ENCODE measurements around the gene ZDHHC3.

Gene ZDHHC3, protein sequence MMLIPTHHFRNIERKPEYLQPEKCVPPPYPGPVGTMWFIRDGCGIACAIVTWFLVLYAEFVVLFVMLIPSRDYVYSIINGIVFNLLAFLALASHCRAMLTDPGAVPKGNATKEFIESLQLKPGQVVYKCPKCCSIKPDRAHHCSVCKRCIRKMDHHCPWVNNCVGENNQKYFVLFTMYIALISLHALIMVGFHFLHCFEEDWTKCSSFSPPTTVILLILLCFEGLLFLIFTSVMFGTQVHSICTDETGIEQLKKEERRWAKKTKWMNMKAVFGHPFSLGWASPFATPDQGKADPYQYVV

GRCh38 chr3:44976002-44976815 is at the start of gene ZDHHC3, which contains the start of gene EXOSC7:
TSS of gene ZDHHC3 (minus strand) at chr3:44976174. CDS start at chr3:44959436, 16,738 bp downstream.
TSS of gene EXOSC7 (plus strand) at chr3:44976244. CDS start at chr3:44976278, 34 bp downstream.
- peak; percentile 93 for DNase-seq (ENCODE audit: low spot score)

- no peak for DNase-seq (ENCODE audit: low spot score)
Measured at GRCh38 chr3:45024542-45025255, 48.7 kb upstream of the ZDHHC3 start.

DNA sequence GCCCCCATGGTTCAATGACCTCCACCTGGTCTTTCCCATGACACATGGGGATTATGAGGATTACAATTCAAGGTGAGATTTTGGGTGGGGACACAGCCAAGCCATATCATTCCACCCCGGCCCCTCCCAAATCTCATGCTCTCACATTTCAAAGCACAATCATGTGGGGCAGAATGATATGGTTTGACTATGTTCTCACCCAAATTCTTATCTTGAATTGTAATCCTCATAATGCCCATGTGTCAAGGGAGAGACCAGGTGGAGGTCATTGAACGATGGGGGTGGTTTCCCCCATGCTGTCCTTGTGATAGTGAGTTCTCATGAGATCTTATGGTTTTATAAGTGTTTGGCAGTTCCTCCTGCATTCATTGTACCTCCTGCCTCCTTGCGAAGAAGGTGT is 47.7 kb upstream of the ZDHHC3 start:
- no peak for DNase-seq (ENCODE audit: low spot score)

GRCh38 chr3:45021524-45022297 is 45.7 kb upstream of the ZDHHC3 start:
- DNase-seq (ENCODE audit: low spot score) = no peak

DNA sequence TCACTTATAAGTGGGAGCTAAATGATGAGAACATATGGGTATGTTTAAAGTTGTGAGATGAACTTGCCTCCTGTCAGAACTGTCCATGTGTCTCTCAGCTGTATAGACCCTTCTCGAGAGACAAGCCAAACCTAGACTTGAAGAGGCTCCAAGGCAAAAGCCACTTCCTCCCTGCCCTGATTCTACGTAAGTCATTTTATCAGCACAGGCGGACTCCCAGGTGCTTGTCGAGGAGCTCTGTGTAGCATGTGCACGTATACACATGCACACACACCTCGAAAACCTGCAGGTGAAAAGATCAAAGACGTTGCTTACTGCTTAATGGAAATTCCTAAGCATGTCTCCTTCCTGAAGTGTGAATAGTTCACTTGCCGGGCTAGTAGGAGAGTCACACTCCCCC is 44.6 kb upstream of the ZDHHC3 start:
- no peak for DNase-seq (ENCODE audit: low spot score)

DNA sequence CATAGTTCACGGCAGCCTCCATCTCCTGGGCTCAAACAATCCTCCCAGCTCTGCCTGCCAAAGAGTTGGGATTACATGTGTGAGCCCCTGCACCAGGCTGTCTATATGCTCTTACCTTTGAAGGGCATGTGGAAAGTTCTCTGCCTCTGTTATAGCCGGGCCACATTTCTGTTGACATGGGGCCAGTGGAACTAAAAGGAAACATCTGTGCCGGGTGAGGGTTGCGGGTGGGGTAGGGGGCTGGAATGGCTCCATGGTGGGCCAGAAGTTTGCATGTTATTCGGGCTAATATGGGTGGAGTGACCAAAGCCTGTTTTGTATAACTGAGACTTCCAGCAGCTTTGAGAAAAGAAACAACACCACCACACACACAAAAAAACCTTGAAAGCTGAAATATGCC is 41.8 kb upstream of the ZDHHC3 start:
- DNase-seq (ENCODE audit: low spot score) = no peak

DNA sequence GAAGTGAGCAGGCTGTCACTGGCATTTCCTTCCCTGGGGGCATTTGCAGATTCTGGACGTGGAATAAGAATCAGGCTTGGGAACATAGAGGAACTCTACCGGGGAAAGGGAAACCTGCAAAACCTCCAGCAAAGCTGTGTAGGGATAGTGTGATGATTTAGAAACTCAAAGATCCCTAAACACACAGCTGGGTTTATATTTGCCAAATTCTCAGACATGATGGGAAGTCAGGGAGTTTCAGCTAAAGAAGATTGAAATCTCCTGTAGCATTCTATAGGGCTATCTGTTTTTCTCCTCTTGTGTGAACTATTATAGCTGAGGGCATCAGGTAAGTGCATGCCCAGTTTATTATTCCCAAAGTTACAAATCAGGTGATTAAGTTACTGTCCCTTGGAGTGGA is 40.9 kb upstream of the ZDHHC3 start:
- no peak for DNase-seq (ENCODE audit: low spot score)

DNA sequence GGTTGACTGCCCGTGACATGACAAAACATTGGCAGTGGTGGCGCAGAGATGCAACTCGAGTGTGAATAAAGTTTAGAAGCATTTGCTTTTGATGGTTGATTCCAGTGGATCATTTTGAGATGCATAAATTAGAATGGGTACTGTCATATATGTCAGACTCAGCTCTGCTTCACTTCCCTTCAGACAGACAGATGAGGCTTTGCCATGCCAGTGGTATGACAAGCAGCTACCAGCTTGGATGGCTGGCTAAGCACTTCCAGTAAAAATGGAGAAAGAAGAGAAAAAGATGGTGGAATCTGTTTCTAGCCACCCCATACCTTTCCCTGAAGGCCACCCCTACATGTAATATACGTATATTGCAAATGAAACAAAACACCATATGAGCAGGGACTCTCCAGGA is 36.6 kb upstream of the ZDHHC3 start:
- DNase-seq (ENCODE audit: low spot score) = no peak

GRCh38 chr3:45011756-45012508 is 36.0 kb upstream of the ZDHHC3 start:
- peak; percentile 88 for DNase-seq (ENCODE audit: low spot score)

DNA sequence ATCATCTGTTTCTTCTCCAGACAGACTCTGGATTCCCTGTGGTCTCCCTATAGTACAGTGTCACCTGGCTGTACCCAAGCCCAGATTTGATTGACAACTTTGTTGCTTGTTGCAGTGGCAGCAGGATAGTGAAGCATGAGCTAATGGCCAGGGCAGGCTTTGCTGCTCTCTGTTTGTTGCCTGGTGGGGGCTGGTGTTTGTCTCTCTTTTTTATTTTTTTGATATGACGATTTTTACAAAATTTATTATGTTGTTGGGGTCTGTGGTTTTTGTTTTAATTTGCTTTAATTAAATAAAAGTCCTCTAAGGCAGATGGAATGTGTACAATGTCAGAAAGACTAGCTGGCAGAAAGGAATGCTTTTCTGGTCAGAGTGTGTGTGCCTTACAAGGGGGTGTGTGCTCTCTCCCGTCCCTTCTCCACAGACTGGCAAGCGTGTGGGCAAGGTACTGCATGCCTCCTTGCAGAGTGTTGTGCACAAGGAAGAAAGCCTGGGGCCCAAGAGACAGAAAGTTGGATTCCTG is 34.9 kb upstream of the ZDHHC3 start:
- DNase-seq (ENCODE audit: low spot score) = peak; percentile 67

- DNase-seq (ENCODE audit: low spot score) = no peak
Measured at GRCh38 chr3:45009868-45010267, 33.9 kb upstream of the ZDHHC3 start.

DNA sequence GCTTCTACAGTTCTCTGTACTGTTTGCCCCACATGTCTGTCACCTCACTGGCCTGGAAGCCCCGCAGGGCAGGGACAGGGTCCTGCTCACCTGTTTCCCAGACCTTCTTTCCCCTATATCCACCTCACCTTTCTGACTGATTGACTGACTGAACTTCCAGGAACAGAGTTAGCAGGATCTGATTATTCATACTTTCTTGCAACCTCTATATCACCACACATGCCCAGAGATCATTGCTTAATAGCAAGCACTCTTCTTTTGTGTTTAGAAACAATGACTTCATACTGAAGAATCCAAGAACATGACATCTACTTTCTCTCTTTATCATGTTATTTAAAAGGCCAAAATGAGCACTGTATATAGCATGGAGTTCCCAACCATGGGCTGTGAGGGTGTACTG is 32.1 kb upstream of the ZDHHC3 start:
- DNase-seq (ENCODE audit: low spot score) = peak; percentile 44

DNA sequence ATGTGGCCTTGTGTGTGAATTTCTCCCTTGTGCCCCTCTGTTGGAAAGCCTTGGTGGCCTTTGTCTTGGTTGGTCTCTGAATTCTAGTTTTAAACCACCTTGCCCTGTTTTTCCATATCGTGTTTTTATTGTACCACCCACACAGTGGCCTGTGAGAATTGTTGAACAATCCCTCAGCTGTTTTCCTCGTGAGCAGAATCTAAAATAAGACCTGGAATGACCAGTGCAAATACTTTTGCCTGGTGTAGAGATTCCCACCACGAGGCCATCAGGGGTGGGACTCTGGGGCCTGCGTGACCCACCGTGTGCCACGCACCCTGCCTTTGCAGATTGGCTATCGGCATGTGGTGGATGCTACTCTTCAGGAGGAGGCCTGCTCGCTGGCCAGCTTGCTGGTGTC is 31.1 kb upstream of the ZDHHC3 start:
- no peak for DNase-seq (ENCODE audit: low spot score)

DNA sequence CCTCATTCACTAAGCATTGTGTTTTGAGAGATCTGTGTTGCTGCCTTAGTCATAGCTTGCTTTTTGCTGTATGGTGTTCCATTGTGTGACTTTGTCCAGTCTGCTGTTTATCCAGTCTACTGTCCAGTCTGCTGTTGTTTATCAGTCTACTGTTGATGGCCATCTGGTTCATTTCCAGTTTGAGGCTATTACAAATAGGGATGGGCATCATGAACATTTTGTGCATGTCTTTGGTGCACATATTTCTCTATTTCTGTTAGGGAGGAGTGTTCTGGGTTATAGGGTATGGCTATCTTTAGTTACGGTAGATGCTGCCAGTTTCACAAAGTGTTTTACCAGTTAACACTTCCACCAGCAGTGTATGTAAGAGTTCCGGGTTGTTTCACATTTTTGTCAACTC is 27.9 kb upstream of the ZDHHC3 start:
- no peak for DNase-seq (ENCODE audit: low spot score)

- no peak for DNase-seq (ENCODE audit: low spot score)
Measured at GRCh38 chr3:45003406-45003805, 27.4 kb upstream of the ZDHHC3 start.

GRCh38 chr3:45002720-45003119 is 26.7 kb upstream of the ZDHHC3 start:
- DNase-seq (ENCODE audit: low spot score) = no peak

DNA sequence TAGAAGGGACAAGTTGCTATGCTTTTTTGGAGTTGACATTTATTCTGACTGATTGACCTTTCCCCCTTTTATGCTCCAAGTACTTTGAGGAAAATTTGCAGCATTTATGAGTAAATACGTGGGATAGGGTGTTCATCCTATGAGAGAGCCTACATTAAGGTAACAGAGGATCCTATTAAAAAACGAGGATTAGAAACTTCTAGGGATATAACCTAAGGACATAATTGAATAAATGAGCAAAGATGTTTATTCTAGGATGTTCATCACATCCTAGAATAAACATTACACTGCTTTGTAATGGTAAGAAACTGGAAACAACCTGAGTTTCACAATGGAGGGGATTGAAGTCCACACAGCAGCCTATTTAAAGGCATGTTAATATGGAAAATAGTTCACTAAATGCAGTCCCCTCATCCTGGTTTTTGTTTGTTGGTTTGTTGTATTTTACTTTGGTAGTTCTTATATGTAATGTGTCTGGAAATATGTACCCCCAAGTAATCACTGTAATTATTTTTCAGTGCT is 26.2 kb upstream of the ZDHHC3 start:
- no peak for DNase-seq (ENCODE audit: low spot score)

GRCh38 chr3:45001738-45002137 is 25.8 kb upstream of the ZDHHC3 start:
- DNase-seq (ENCODE audit: low spot score) = no peak

DNA sequence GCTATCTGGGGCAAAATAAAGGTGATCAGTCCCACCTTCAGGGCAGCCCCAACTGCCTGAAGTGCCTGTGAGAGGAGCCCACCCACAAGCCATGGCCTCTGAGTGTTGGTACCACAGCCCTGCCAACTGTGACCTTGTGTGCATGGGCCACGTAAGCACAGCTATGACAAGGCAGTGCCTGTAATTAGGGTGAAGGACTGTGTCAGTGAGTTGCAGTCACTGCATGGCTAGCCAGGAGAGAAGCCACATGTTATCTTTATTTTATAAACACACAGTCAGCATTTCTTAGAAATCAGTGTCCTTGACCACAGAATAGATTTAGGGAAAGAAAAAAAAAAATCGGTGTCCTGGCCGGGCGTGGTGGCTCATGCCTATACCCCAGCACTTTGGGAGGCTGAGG is 24.8 kb upstream of the ZDHHC3 start:
- no peak for DNase-seq (ENCODE audit: low spot score)

GRCh38 chr3:44999782-45000181 is 23.8 kb upstream of the ZDHHC3 start:
- DNase-seq (ENCODE audit: low spot score) = no peak

DNA sequence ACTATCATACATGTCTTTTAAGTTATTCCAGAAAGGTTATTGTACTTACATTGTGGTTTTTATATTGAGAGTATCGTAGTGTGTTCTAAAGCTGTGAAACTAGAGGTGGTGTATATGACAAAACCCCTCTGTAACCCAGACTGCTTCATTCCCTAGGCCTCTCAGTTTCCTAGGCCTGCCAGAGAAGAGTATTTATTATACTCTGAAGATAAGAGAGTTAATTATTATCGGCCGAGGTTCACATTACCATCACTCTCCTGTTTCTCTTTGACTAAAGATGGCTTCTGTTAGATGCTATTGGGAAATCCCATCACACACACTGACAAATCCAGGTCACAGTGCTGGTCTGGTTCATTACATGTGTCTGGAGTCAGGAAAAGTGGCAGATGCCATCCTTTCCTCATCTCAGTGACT is 20.6 kb upstream of the ZDHHC3 start:
- DNase-seq (ENCODE audit: low spot score) = no peak

Measured in hepatic stellate cell (primary cell).